Lower leg skin (tissue), 4 donors: ENCODE results near the gene SUGCT. TPM values are rescaled to one million over a fixed set of nuclear protein-coding genes. Genes with fewer than 3 reads are reported as not detected.

ENCODE experiments used
- DNase-seq, 2 donors: peaks; one replicate each; pipeline ENCODE4 v3.0.0-alpha.2; 2019; ENCODE audit warnings: low spot score in 2 of 2
- H3K4me3 ChIP-seq: fragments of 200-600 bp; sonication (generic); 2 replicates; pipeline ENCODE4 v1.5.1; 2017; ENCODE audit warnings: mild to moderate bottlenecking, low read depth; ENCODE audit not compliant: poor library complexity, severe bottlenecking
- CTCF ChIP-seq, 3 donors: fragments of 450-650 bp; IDR thresholded peaks; one replicate each; pipeline ENCODE4 v1.5.1; 2016; ENCODE audit warnings: antibody characterized with exemption in 3 of 3, mild to moderate bottlenecking in 3 of 3, moderate library complexity in 2 of 3
- POLR2A ChIP-seq, 2 donors: fragments of 450-650 bp; IDR thresholded peaks; one replicate each; pipeline ENCODE4 v1.6.1; 2016 to 2017; ENCODE audit warnings: antibody characterized with exemption in 2 of 2, mild to moderate bottlenecking in 1 of 2, moderate library complexity in 1 of 2
- WGBS, 2 donors: methylation state at CpG; one replicate each; pipeline ENCODE4 v1.1.5; 2018; 5-methylcytosine and 5-hydroxymethylcytosine counted together
- intact Hi-C: fragments of 100-400 bp; cut with DNase I; formaldehyde crosslinking; loops from one replicate; pipeline ENCODE4 v1.15.0; 2023; ENCODE audit warnings: low total_unique reads
- total RNA-seq, 4 donors: library from RNA; depleted of rRNA; stranded (reverse); fragments of >200 nt; gene quantifications; one replicate each; pipeline ENCODE4 v1.1.0, GENCODE V29; 2016

SUGCT gene
- total RNA-seq, 4 donors from 2014 or later = 0.49 to 1.6 (median 0.59) TPM; not detected in 1

GRCh38 chr7:40704172-40704571 lies 569.4 kb downstream of the SUGCT start:
- 100% methylated on average over 1 of the region's 1 CpG for WGBS, 2 donors
- H3K4me3 ChIP-seq = no peak overlapping the region
- DNase-seq = no peak
- no peak for TF ChIP-seq CTCF (IDR thresholded peaks at IDR 0.05)
- no peak for TF ChIP-seq POLR2A (IDR thresholded peaks at IDR 0.05)
- intact Hi-C loops = no loop called here

GRCh38 chr7:40706829-40707228 lies 572.0 kb downstream of the SUGCT start:
- intact Hi-C loops = no loop called here
- TF ChIP-seq POLR2A (IDR thresholded peaks at IDR 0.05) (no peak), CTCF (IDR thresholded peaks at IDR 0.05) (no peak)
- no peak overlapping the region for H3K4me3 ChIP-seq
- no peak for DNase-seq
- 48 to 69% methylated on average over 3 of the region's 3 CpGs for WGBS, 2 donors

DNA sequence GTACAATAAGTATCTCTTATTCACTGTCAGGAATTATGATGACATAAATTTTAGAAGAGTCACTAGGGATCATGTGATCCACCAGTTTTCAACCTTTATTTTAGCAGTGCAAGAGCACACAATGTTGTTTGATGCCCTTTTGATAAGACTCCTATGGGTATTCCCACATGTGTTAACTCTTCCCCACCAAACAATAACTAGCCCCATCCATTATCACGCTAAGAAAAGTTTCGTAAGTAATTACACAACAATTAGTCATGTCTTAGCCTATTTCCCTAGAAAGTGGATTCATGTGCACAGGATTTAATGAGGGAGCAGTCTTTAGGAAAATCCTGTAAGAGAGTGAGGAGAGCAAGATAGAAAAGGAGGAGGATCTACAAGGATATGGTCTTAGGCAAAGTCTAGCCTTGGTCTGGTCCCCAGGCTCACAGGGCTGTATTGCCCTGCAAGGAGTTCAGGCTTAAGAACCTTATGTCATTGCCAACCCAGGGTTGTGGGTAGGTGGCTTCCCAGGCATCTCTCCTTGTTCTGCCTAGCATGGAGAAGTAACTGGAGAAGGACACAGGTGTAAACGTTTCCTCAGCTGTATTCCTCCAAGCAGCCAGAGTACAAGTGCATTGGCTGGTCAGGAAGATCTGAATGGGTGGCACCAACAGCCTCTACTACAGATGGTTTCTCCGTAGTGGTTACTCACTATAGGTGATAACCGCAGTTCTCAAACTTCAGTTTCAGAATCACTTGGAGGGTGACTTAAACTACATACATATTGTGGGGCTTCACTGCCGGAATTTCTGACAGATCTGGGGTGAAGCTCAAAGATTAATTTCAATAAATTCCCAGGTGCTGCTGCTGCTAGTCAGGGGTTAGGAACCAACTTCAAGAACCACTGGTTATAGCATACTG lies 574.5 kb downstream of the SUGCT start:
- TF ChIP-seq POLR2A (IDR thresholded peaks at IDR 0.05) (no peak), CTCF (IDR thresholded peaks at IDR 0.05) (no peak)
- intact Hi-C loops = no loop called here
- no peak for DNase-seq
- no peak overlapping the region for H3K4me3 ChIP-seq
- WGBS, 2 donors = 75% methylated on average over 6 of the region's 6 CpGs

DNA sequence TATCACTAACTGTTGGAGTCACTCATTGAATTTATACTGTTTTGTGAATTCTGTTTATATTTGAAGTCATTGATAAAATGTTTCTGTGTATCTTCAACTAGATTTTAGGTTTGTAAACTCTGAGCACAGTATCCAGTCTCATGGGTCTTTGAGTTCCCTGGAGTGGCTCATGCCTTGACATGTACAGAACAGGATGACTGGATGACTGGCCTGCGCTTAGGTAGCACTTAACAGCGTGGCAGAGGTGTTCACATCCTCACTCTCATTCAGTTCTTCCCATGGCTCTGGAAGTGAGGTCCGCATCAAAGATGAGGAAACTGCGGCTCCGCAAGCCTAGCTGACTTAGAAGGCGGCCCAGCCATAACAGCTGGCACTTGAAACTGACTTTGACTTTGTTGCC lies 576.9 kb downstream of the SUGCT start:
- TF ChIP-seq CTCF (IDR thresholded peaks at IDR 0.05) = no peak
- no peak for TF ChIP-seq POLR2A (IDR thresholded peaks at IDR 0.05)
- DNase-seq = no peak
- H3K4me3 ChIP-seq = no peak overlapping the region
- 92 to 95% methylated on average over 6 of the region's 6 CpGs for WGBS, 2 donors
- intact Hi-C loops = no loop called here

- TF ChIP-seq POLR2A (IDR thresholded peaks at IDR 0.05) = no peak
- no peak for TF ChIP-seq CTCF (IDR thresholded peaks at IDR 0.05)
- no peak for DNase-seq
- intact Hi-C loops = no loop called here
- H3K4me3 ChIP-seq = no peak overlapping the region
- WGBS, 2 donors = 47 to 53% methylated on average over 2 of the region's 2 CpGs
Observed at GRCh38 chr7:40714363-40715052, 579.7 kb downstream of the SUGCT start.
